Hepatocyte (in vitro differentiated cells): ENCODE data around the gene ATP8A1. TPM values are rescaled to one million over a fixed set of nuclear protein-coding genes. Genes with fewer than 3 reads are reported as not detected.
A peak's percentile ranks its signal among the peaks of the same experiment; 100 is the strongest.

Source experiments
- DNase-seq: peaks from one replicate; pipeline ENCODE4 v3.0.0-alpha.2; 2016; ENCODE audit warnings: low spot score
- H2AFZ ChIP-seq: fragments of 200-600 bp; sonication (generic); 2 replicates; pipeline ENCODE4 v1.6.0; 2016; ENCODE audit warnings: antibody characterized with exemption, mild to moderate bottlenecking
- H3K27ac ChIP-seq: fragments of 200-600 bp; sonication (generic); 2 replicates; pipeline ENCODE4 v1.5.1; 2016; ENCODE audit warnings: mild to moderate bottlenecking
- H3K27me3 ChIP-seq: fragments of 200-600 bp; sonication (generic); 2 replicates; pipeline ENCODE4 v1.6.1; 2016
- H3K36me3 ChIP-seq: fragments of 200-600 bp; sonication (generic); replicated peaks from 2 replicates; pipeline ENCODE4 v1.5.1; 2016; ENCODE audit warnings: low read depth; ENCODE audit not compliant: insufficient read depth
- H3K4me1 ChIP-seq: fragments of 200-600 bp; sonication (generic); 2 replicates; pipeline ENCODE4 v1.5.1; 2016; ENCODE audit warnings: mild to moderate bottlenecking, moderate library complexity; ENCODE audit not compliant: insufficient read depth
- H3K4me2 ChIP-seq: fragments of 200-600 bp; sonication (generic); 2 replicates; pipeline ENCODE4 v1.6.0; 2016
- H3K4me3 ChIP-seq: fragments of 200-600 bp; sonication (generic); 2 replicates; pipeline ENCODE4 v1.5.1; 2016; ENCODE audit warnings: mild to moderate bottlenecking
- H3K79me2 ChIP-seq: fragments of 200-600 bp; sonication (generic); 2 replicates; pipeline ENCODE4 v1.6.0; 2017; ENCODE audit warnings: mild to moderate bottlenecking
- H3K9me2 ChIP-seq: fragments of 200-600 bp; sonication (generic); replicated peaks from 2 replicates; pipeline ENCODE4 v1.6.0; 2017; ENCODE audit warnings: mild to moderate bottlenecking; ENCODE audit not compliant: insufficient read depth
- H3K9me3 ChIP-seq: fragments of 200-600 bp; sonication (generic); 2 replicates; pipeline ENCODE4 v1.5.1; 2016; ENCODE audit warnings: low read depth, mild to moderate bottlenecking
- H4K20me1 ChIP-seq: fragments of 200-600 bp; sonication (generic); 2 replicates; pipeline ENCODE4 v1.6.0; 2016; ENCODE audit warnings: mild to moderate bottlenecking; ENCODE audit not compliant: insufficient read depth, poor library complexity, severe bottlenecking
- CTCF ChIP-seq: fragments of 200-600 bp; sonication (generic); IDR thresholded peaks from 2 replicates; pipeline ENCODE4 v1.5.1; 2016; ENCODE audit warnings: antibody characterized with exemption, mild to moderate bottlenecking; ENCODE audit not compliant: poor library complexity
- EZH2 ChIP-seq: fragments of 200-600 bp; sonication (generic); IDR thresholded peaks from 2 replicates; pipeline ENCODE4 v1.6.1; 2016; ENCODE audit warnings: antibody characterized with exemption, mild to moderate bottlenecking, borderline replicate concordance
- EZH2phosphoT487 ChIP-seq: fragments of 200-600 bp; sonication (generic); IDR thresholded peaks from one replicate; pipeline ENCODE4 v1.6.1; 2018; ENCODE audit warnings: antibody characterized with exemption, mild to moderate bottlenecking, low read depth, moderate library complexity; ENCODE audit not compliant: unreplicated experiment, severe bottlenecking
- WGBS: methylation state at CpG from one replicate; pipeline ENCODE4 v1.1.6; 2016; ENCODE audit warnings: low lambda C conversion rate; ENCODE audit errors: missing lambda C conversion rate; 5-methylcytosine and 5-hydroxymethylcytosine counted together
- polyA plus RNA-seq: library from polyadenylated mRNA; unstranded; fragments of >200 nt; fragmentation: Nextera tagmentation; extraction: Ambion mirVana; gene quantifications from 2 replicates; pipeline ENCODE4 v1.2.1, GENCODE V29; 2016
- total RNA-seq: library from RNA; depleted of rRNA; stranded (reverse); fragments of >200 nt; gene quantifications from 2 replicates; pipeline ENCODE4 v1.2.3, GENCODE V29; 2014

The ATP8A1 gene
- total and polyA plus RNA-seq, 2 experiments from 2014 or later, result 3.3 to 42.1 TPM

GRCh38 chr4:42640613-42641012, 16.3 kb downstream of the ATP8A1 start:
- TF ChIP-seq CTCF (no peak), EZH2 (no peak), EZH2phosphoT487 (no peak)
- Histone ChIP-seq H3K79me2 (peaks cover 61% of the 10 kb centered on the region), H3K9me2 (no peaks in the 10 kb centered on the region), H3K27me3 (no peaks in the 10 kb centered on the region), H3K9me3 (no peaks in the 10 kb centered on the region), H3K4me2 (peak overlapping the region; percentile 14), H2AFZ (no peak overlapping the region), H3K4me1 (peaks cover 21% of the 10 kb centered on the region), H3K4me3 (no peak overlapping the region), H4K20me1 (no peaks in the 10 kb centered on the region), H3K27ac (peak overlapping the region; percentile 94), H3K36me3 (no peaks in the 10 kb centered on the region)
- WGBS, result 90% methylated on average over 3 of the region's 3 CpGs
- DNase-seq, result no peak

GRCh38 chr4:42638993-42639392, 17.9 kb downstream of the ATP8A1 start:
- Histone ChIP-seq H3K27ac (peak overlapping the region; percentile 94), H3K4me3 (no peak overlapping the region), H2AFZ (no peak overlapping the region), H3K9me2 (no peaks in the 10 kb centered on the region), H3K79me2 (peaks cover 54% of the 10 kb centered on the region), H3K4me2 (no peak overlapping the region), H3K27me3 (no peaks in the 10 kb centered on the region), H3K9me3 (no peaks in the 10 kb centered on the region), H3K4me1 (peaks cover 21% of the 10 kb centered on the region), H3K36me3 (no peaks in the 10 kb centered on the region), H4K20me1 (no peaks in the 10 kb centered on the region)
- WGBS, result 82% methylated on average over 3 of the region's 3 CpGs
- no peak for DNase-seq
- no peak for TF ChIP-seq EZH2phosphoT487
- no peak for TF ChIP-seq EZH2
- no peak for TF ChIP-seq CTCF

GRCh38 chr4:42638321-42638720, 18.6 kb downstream of the ATP8A1 start:
- TF ChIP-seq EZH2, result no peak
- no peak for TF ChIP-seq EZH2phosphoT487
- TF ChIP-seq CTCF, result no peak
- WGBS, result 90% methylated on average over 5 of the region's 5 CpGs
- Histone ChIP-seq H3K27me3 (no peaks in the 10 kb centered on the region), H3K9me2 (no peaks in the 10 kb centered on the region), H2AFZ (no peak overlapping the region), H3K36me3 (no peaks in the 10 kb centered on the region), H3K79me2 (peaks cover 47% of the 10 kb centered on the region), H3K4me3 (no peak overlapping the region), H3K4me2 (no peak overlapping the region), H3K27ac (no peak overlapping the region), H3K9me3 (no peaks in the 10 kb centered on the region), H4K20me1 (no peaks in the 10 kb centered on the region), H3K4me1 (peaks cover 21% of the 10 kb centered on the region)
- no peak for DNase-seq

GRCh38 chr4:42637867-42638266, 19.0 kb downstream of the ATP8A1 start:
- Histone ChIP-seq H3K4me2 (no peak overlapping the region), H3K79me2 (peaks cover 46% of the 10 kb centered on the region), H3K36me3 (no peaks in the 10 kb centered on the region), H2AFZ (no peak overlapping the region), H4K20me1 (no peaks in the 10 kb centered on the region), H3K4me1 (peaks cover 21% of the 10 kb centered on the region), H3K27me3 (no peaks in the 10 kb centered on the region), H3K4me3 (no peak overlapping the region), H3K9me2 (no peaks in the 10 kb centered on the region), H3K27ac (no peak overlapping the region), H3K9me3 (no peaks in the 10 kb centered on the region)
- no peak for DNase-seq
- TF ChIP-seq EZH2 (no peak), EZH2phosphoT487 (no peak), CTCF (no peak)
